Mesodermal cell (in vitro differentiated cells): ENCODE measurements around the gene FAM184A.

Experiments used
- H3K27ac ChIP-seq: 2 replicates; pipeline ENCODE4 v1.7.0; 2013; ENCODE audit warnings: mild to moderate bottlenecking, low read depth, low read length, moderate library complexity; ENCODE audit not compliant: severe bottlenecking
- H3K36me3 ChIP-seq: 2 replicates; pipeline ENCODE4 v1.7.1; 2013; ENCODE audit warnings: mild to moderate bottlenecking, low read length, moderate library complexity; ENCODE audit not compliant: control insufficient read depth, insufficient read depth
- H3K4me1 ChIP-seq: one replicate; pipeline ENCODE4 v1.7.1; 2013; ENCODE audit warnings: mild to moderate bottlenecking, low read length; ENCODE audit not compliant: insufficient read depth, control insufficient read depth, poor library complexity, severe bottlenecking
- H3K4me3 ChIP-seq: 2 replicates; pipeline ENCODE4 v1.7.0; 2013; ENCODE audit warnings: low read length, control low read depth, mild to moderate bottlenecking; ENCODE audit not compliant: insufficient read depth, poor library complexity, severe bottlenecking; ENCODE audit errors: extremely low read depth
- H3K9me3 ChIP-seq: 2 replicates; pipeline ENCODE4 v1.7.1; 2013; ENCODE audit warnings: mild to moderate bottlenecking, low read length, moderate library complexity; ENCODE audit not compliant: control insufficient read depth
- WGBS, 2 experiments: methylation state at CpG; one replicate each; pipeline ENCODE4 v1.1.5; 2013; ENCODE audit warnings: missing lambda C conversion rate in 2 of 2; ENCODE audit not compliant: insufficient coverage in 2 of 2; 5-methylcytosine and 5-hydroxymethylcytosine counted together

Gene FAM184A

DNA sequence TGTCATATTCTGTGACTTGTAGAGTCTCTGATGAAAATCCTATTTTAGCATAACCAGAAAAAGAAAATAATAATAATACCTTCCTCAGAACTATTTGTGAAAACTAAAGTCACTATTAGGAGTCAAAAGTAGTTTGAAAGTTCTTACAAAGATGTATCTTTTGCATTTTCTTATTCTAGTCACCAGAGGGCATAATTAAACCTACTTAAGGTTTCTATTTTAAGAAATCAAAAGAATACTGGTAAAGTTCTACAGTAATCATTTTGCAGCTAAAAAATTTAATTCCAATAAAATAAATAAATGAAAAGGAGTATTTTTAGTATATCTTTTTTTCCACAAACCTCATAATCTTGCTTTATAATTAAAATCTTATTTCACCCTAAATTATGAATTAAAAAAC lies 115.5 kb downstream of the FAM184A start:
- peaks cover 3% of the 10 kb centered on the region for H3K4me1 ChIP-seq
- H3K9me3 ChIP-seq = no peaks in the 10 kb centered on the region
- no peak overlapping the region for H3K4me3 ChIP-seq
- no peak overlapping the region for H3K27ac ChIP-seq
- no peaks in the 10 kb centered on the region for H3K36me3 ChIP-seq

DNA sequence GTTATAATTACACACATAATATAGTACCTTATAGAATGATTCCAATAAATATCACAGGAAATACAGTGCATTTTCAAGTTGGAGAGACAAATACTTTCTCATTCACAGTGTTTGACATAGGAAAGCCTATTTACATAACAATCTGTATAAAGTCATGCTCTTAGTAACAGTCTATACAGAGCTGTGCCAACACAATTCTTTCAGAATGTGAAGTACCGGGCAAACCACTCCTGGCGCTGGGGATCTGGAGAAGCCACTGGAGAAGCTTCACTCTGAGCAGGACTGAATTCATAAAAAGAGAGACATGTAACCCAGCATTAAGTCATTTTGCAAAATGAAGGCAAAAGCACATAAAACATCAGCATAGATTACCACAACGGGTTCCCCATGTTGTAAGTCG lies 118.6 kb downstream of the FAM184A start:
- no peak overlapping the region for H3K27ac ChIP-seq
- 83 to 96% methylated on average over 4 of the region's 4 CpGs for WGBS, 2 experiments
- peaks cover 3% of the 10 kb centered on the region for H3K4me1 ChIP-seq
- H3K4me3 ChIP-seq = no peak overlapping the region
- no peaks in the 10 kb centered on the region for H3K36me3 ChIP-seq
- no peaks in the 10 kb centered on the region for H3K9me3 ChIP-seq

DNA sequence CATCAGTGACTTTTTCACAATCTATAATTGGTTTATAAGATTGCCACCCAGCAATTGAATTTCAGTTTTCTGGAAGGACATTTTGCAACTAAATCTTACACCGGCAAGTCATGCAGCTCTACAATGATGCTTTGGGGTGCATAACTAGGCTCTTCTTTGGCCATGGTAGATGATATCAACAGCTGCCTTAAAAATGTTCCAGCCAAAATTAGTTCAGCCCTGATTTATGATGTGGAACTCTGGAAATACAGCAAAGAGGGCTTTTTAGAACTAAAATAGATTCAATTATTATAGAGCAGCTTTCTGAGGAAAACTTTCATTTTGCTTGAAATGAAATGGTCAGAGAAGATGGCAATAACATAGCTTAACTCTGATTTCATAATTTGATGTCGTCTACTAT lies 125.1 kb downstream of the FAM184A start:
- H3K4me3 ChIP-seq = no peak overlapping the region
- WGBS, 2 experiments = 100% methylated on average over 1 of the region's 2 CpGs; no CpG with 5 or more reads in 1 of the 2 experiments
- H3K9me3 ChIP-seq = no peaks in the 10 kb centered on the region
- H3K27ac ChIP-seq = no peak overlapping the region
- H3K36me3 ChIP-seq = no peaks in the 10 kb centered on the region
- no peaks in the 10 kb centered on the region for H3K4me1 ChIP-seq

DNA sequence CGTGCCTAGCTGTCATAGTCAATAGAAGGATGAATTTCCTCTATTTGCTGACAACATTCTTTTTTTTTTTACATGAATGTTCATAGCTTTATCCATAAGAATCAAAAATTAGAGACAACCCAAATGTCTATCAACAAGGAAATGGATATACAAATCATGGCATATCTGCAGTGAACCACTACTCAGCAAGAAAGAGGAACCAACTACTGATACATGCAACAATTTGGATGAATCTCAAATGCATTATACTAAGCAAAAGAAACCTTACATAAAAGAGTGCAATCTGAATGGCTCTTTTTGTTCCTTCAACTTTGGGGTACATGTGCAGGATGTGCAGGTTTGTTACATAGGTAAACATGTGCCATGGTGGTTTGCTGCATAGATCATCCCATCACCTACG lies 125.8 kb downstream of the FAM184A start:
- 86 to 100% methylated on average over 1 of the region's 2 CpGs for WGBS, 2 experiments
- Histone ChIP-seq H3K27ac (no peak overlapping the region), H3K36me3 (no peaks in the 10 kb centered on the region), H3K4me1 (no peaks in the 10 kb centered on the region), H3K4me3 (no peak overlapping the region), H3K9me3 (no peaks in the 10 kb centered on the region)

DNA sequence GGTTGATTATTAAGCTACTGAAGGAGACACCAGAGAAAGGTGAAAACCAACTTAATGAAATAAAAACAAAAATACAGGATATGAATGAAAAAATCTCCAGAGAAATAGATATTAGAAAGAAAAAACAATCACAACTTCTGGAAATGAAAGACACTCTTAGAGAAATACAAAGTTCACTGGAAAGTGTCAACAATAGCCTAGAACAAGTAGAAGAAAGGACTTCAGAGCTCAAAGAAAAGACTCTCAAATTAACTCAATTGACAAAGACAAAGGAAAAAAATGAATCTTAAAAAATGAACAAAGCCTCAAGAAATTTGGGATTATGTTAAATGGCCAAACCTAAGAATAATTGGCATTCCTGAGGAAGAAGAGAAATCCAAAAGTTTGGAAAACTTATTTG lies 133.2 kb downstream of the FAM184A start:
- no peaks in the 10 kb centered on the region for H3K9me3 ChIP-seq
- H3K36me3 ChIP-seq = no peaks in the 10 kb centered on the region
- no peaks in the 10 kb centered on the region for H3K4me1 ChIP-seq
- H3K27ac ChIP-seq = no peak overlapping the region
- no peak overlapping the region for H3K4me3 ChIP-seq

DNA sequence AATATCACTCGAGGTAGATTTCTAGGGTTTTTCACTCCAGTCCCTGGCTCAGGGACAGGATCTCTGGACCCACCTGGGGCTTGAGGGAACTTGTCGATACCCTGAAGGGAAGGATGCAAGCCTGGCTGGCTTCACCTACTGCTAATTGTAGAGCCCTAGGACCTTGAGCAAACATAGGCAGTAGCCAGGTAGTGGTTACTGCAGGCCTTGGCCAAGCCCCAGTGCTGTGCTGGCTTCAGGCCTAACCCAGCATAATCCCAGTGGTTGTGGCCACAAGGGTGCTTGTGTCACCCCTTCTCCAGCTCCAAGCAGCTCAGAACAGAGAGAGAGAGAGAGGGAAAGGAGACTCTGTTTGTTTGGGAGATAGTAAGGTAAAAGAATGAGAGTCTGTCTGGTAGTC lies 137.7 kb downstream of the FAM184A start:
- WGBS, 2 experiments = 75 to 95% methylated on average over 2 of the region's 2 CpGs
- Histone ChIP-seq H3K27ac (no peak overlapping the region), H3K4me1 (no peaks in the 10 kb centered on the region), H3K4me3 (no peak overlapping the region), H3K36me3 (no peaks in the 10 kb centered on the region), H3K9me3 (no peaks in the 10 kb centered on the region)

DNA sequence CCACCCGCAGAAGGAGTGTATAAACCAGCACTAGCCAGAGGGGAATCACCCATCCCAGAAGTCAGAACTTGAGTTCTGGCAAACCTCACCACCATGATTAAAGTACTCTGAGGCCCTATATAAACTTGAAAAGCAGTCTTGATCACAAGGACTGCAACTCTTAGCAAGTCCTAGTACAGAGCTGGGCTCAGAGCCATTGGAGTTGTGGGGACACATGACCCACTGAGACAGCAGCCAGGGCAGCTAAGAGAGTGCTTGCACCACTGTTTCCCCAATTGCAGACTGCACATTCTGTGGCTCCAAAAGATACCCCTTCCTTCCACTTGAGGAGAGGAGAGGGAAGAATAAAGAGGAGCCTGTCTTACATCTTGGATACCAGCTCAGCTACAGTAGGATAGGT lies 138.8 kb downstream of the FAM184A start:
- WGBS, 2 experiments = 100% methylated on average over 1 of the region's 1 CpG; no CpG with 5 or more reads in 1 of the 2 experiments
- H3K36me3 ChIP-seq = no peaks in the 10 kb centered on the region
- H3K4me1 ChIP-seq = no peaks in the 10 kb centered on the region
- no peak overlapping the region for H3K27ac ChIP-seq
- no peaks in the 10 kb centered on the region for H3K9me3 ChIP-seq
- no peak overlapping the region for H3K4me3 ChIP-seq

DNA sequence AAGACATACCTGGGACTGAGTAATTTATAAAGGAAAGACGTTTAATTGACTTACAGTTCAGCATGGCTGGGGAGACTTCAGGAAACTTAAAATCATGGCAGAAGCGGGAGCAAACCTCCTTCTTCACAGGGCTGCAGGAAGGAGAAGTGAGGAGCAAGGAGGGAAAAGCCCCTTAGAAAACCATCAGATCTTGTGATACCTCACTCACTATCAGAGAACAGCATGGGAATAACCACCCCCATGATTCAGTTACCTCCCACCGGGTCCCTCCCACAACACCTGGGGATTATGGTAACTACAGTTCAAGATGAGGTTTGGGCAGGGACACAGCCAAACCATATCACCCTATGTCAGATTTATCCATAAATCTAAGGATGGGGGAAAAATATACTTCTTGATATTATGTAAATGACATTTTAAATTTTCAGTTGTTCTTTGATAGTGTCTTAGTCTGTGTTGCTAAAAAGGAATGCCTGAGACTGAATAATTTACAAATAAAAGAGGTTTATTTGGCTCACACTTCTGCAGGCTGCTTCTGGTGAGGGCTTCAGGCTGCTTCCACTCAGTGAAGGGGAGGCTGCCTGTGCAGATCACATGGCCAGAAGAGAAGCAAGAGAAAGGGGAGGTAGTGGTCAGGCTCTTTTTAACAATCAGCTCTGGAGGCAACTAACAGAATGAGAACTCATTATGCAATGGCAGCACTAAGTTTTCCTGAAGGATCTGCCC lies 142.3 kb downstream of the FAM184A start:
- H3K36me3 ChIP-seq = no peaks in the 10 kb centered on the region
- H3K4me3 ChIP-seq = no peak overlapping the region
- WGBS, 2 experiments = 80 to 90% methylated on average over 1 to 2 of the region's 3 CpGs
- no peaks in the 10 kb centered on the region for H3K9me3 ChIP-seq
- H3K4me1 ChIP-seq = peaks cover 4% of the 10 kb centered on the region
- H3K27ac ChIP-seq = no peak overlapping the region

DNA sequence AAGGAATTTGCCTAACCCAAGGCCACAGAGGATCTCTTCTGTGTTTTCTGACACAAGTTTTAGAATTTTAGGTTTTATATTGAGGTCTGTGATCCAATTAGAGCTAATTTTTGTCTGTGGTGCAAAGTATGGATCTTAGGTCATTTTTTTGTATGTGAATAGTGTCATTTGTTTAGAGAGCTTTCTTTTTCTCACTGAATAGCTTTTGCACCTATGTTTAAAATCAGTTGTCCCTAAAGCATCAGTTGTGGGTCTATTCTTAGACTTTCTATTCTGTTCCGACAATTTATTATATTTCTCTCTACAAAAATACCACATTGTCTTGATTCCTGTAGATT lies 143.2 kb downstream of the FAM184A start:
- peak overlapping the region; percentile 87 for H3K27ac ChIP-seq
- peaks cover 4% of the 10 kb centered on the region for H3K4me1 ChIP-seq
- H3K36me3 ChIP-seq = peaks cover 6% of the 10 kb centered on the region
- WGBS, 2 experiments = 86 to 100% methylated on average over 1 of the region's 1 CpG
- H3K4me3 ChIP-seq = peak overlapping the region; percentile 95
- H3K9me3 ChIP-seq = no peaks in the 10 kb centered on the region

DNA sequence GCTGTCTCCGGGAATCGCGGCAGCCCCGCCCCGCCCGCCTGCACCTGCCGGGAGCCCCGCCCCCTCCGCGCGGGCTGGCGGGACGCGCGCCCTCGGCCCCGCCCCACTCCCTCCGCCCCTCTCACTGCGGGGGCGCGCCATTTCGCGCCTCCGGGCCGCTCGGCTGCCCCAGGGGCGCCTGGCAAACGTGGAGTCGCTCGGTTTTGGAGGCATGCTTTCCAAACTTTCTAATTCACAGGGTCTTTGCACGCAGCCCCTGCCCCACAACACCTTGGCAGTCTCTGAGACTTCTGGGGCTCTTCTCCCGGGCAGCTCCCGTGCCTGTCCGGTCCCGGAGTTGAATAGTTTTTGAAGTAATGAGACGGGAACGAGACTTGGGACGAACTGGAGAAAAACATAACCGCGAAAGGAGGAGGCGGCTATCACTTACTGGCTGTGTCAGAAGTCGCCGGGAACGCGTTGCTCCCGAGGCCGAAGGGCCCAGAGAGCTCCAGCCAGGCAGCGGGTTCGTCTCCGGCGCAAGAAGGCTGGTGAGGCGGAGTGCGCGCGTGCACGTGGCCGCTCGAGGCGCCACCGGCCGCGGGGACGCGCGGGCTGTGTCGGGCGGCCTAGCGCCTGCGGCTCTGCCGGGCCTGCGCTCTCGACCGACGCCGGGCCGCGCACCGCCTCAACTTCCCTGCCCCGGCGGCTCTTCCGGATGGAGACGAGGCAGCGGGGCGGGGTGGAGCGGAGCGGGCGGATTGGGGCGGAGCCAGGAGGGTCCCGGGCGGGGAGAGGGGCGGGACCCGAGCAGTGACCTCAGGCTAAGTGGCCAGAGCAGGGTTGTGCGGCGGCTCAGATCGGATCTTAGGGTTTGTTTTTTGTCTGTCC lies 143.8 kb downstream of the FAM184A start, which contains the start of gene MCM9:
MCM9 (minus strand) TSS at position 699 of the 870 bp plus-strand sequence. CDS start 3,436 bp downstream, outside the sequence.
- Histone ChIP-seq H3K9me3 (no peaks in the 10 kb centered on the region), H3K4me1 (peaks cover 4% of the 10 kb centered on the region), H3K27ac (peak within 1 kb of the TSS; percentile 87), H3K36me3 (peaks cover 8% of the 10 kb centered on the region), H3K4me3 (peak within 1 kb of the TSS; percentile 95)
- WGBS, 2 experiments = 0% methylated on average over 44 to 63 of the region's 95 CpGs
